ENCODE results near the gene DNAJC1. TPM values are rescaled to one million over a fixed set of nuclear protein-coding genes. Genes with fewer than 3 reads are reported as not detected.

The DNAJC1 gene
- total and polyA plus RNA-seq, 10 of the 15 experiments (the other 5 are each of a cell fraction or from before 2014, with no cell fraction given): 2.5 to 39.3 (median 20.4) TPM

GRCh38 chr10:21728618-21729017 lies 274.9 kb downstream of the DNAJC1 start:
- intact Hi-C loops (cut with micrococcal nuclease; ENCODE audit: unreplicated experiment) (no loop called here), in situ Hi-C loops (cut with MboI) (loop anchor here (5.0 to 25.0 kb wide), 3 partner anchors 231 to 866 kb away; no protein-coding TSS in a partner anchor)
- Histone ChIP-seq H4K20me1 (ENCODE audit: control insufficient read depth, insufficient read depth) (no peaks in the 10 kb centered on the region), H3K4me2 (ENCODE audit: control insufficient read depth, insufficient read depth) (no peak overlapping the region), H2AFZ (ENCODE audit: control insufficient read depth, low read depth, low read length) (no peak overlapping the region), H3K9ac (ENCODE audit: control insufficient read depth, insufficient read depth, low read length) (no peak overlapping the region), H3K4me1 (ENCODE audit: control insufficient read depth, insufficient read depth, low read length) (peaks cover 11% of the 10 kb centered on the region), H3K4me3 (no peak overlapping the region), H3K79me2 (ENCODE audit: control insufficient read depth, insufficient read depth, low read length) (no peaks in the 10 kb centered on the region), H3K9me3 (replicated peaks; ENCODE audit: control insufficient read depth, insufficient read depth, low read length) (no peaks in the 10 kb centered on the region), H3K27ac (ENCODE audit: control insufficient read depth, insufficient read depth) (no peak overlapping the region), H3K27me3 (replicated peaks in 1 of 2; ENCODE audit: control insufficient read depth in 2 of 2, insufficient read depth in 2 of 2, low read length in 1 of 2) (no peaks in the 10 kb centered on the region), H3K36me3 (ENCODE audit: control insufficient read depth in 2 of 2, insufficient read depth in 2 of 2, low read length in 1 of 2) (peaks cover 2 to 7% of the 10 kb centered on the region in 2 experiments; a peak in 3 of 4 replicates)
- ChIA-PET RAD21 (ENCODE audit: unreplicated experiment) (no interaction called here), CTCF (interaction anchor here (2.1 to 6.9 kb wide), 2 partner anchors 8 to 232 kb away, joined by 5 to 66 read pairs; no protein-coding TSS in a partner anchor), SMC1A (ENCODE audit: uncharacterized antibody, unreplicated experiment) (interaction anchor here (0.7 kb wide), 1 partner anchor 1008 kb away, joined by 3 read pairs; no protein-coding TSS in a partner anchor), POLR2A (no interaction called here)
- DNase-seq (ENCODE audit: low read depth, low spot score) (no peak), FAIRE-seq (no peak), ATAC-seq (no peak)
- BruUV-seq (replicated peaks): no TSS peak
- TF ChIP-seq SUPT20H (IDR thresholded peaks at IDR 0.05; ENCODE audit: borderline replicate concordance, control insufficient read depth, low read depth, low read length) (no peak), NR2F1 (conservative IDR thresholded peaks at IDR 0.05) (no peak), BACH1 (IDR thresholded peaks at IDR 0.05; ENCODE audit: borderline replicate concordance) (no peak), MAX (IDR thresholded peaks at IDR 0.05; ENCODE audit: low read depth, low read length) (no peak), BMI1 (IDR thresholded peaks at IDR 0.05; ENCODE audit: borderline replicate concordance) (no peak), SMAD1 (IDR thresholded peaks at IDR 0.05; ENCODE audit: low read depth, partially characterized antibody) (no peak), NR2C1 (IDR thresholded peaks at IDR 0.05) (no peak), TAF1 (IDR thresholded peaks at IDR 0.05; ENCODE audit: borderline replicate concordance, low read depth, low read length) (no peak), RELB (IDR thresholded peaks at IDR 0.05; ENCODE audit: low read depth) (no peak)
- 98% methylated on average over 3 of the region's 3 CpGs for WGBS (ENCODE audit: insufficient coverage, insufficient replicate concordance, low lambda C conversion rate, missing lambda C conversion rate)

All from GM12878 (cell line).